Activated CD4-positive, alpha-beta T cell treated with anti-CD3 and anti-CD28 coated beads, Interleukin-2, amount 10 ng/mL, durations not matched to agents 24 days and 14 days (primary cell): ENCODE results near the gene MYCBP2. TPM values are rescaled to one million over a fixed set of nuclear protein-coding genes. Genes with fewer than 3 reads are reported as not detected.
A peak's percentile ranks its signal among the peaks of the same experiment; 100 is the strongest.
"Not testable (repeated sequence)": the region's sequence is repeated elsewhere in the genome, so short reads cannot be mapped to it uniquely, and the experiment has no call there.

Source experiments
- DNase-seq: peaks from one replicate; pipeline ENCODE4 v3.0.0; 2022
- H3K27ac Mint-ChIP-seq: one replicate; pipeline ENCODE4 v1.8.0; 2022; ENCODE audit warnings: mild to moderate bottlenecking, mixed read lengths
- H3K27me3 Mint-ChIP-seq: one replicate; pipeline ENCODE4 v1.8.0; 2022; ENCODE audit warnings: mixed read lengths
- H3K36me3 Mint-ChIP-seq: one replicate; pipeline ENCODE4 v1.8.0; 2022; ENCODE audit warnings: low read depth, mild to moderate bottlenecking, mixed read lengths
- H3K4me1 Mint-ChIP-seq: one replicate; pipeline ENCODE4 v1.8.0; 2021; ENCODE audit warnings: mixed read lengths
- H3K4me3 Mint-ChIP-seq: one replicate; pipeline ENCODE4 v1.8.0; 2022; ENCODE audit warnings: mild to moderate bottlenecking, moderate library complexity, mixed read lengths
- H3K9me3 Mint-ChIP-seq: one replicate; pipeline ENCODE4 v1.8.0; 2021; ENCODE audit warnings: mixed read lengths
- intact Hi-C: fragments of 100-400 bp; cut with micrococcal nuclease; formaldehyde crosslinking; loops from one replicate; pipeline ENCODE4 v1.15.1; 2023
- total RNA-seq: library from RNA; stranded (reverse); gene quantifications from 2 replicates; pipeline ENCODE4 v1.2.3, GENCODE V29; 2022

The MYCBP2 gene
- total RNA-seq, 1 donor from 2014 or later, result 119 TPM

DNA sequence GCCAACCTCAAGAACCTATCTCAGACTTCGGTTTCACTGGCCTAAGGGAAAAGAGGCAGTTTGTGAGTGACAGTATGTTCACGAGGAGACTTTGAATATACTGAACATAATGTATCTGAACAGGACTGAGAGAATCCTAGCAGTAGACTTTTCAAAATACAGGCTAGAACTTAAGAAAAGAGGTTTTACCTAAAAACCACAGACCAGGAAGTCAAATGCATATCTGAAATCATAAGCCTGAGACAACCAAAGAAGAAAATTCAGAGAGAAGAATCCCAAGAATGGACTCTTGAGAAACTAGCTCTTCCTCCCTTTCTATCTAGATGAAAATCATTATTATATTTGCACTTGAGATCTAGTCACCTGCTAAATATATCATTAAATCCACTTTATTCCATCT lies 17.6 kb downstream of the MYCBP2 start:
- Mint-ChIP-seq H3K9me3 (no peaks in the 10 kb centered on the region), H3K27me3 (no peaks in the 10 kb centered on the region), H3K36me3 (peaks cover 18% of the 10 kb centered on the region), H3K27ac (no peak overlapping the region), H3K4me3 (peak overlapping the region; percentile 10), H3K4me1 (peaks cover 66% of the 10 kb centered on the region)
- DNase-seq, result no peak
- intact Hi-C loops, result no loop called here

- intact Hi-C loops, result no loop called here
- Mint-ChIP-seq H3K36me3 (peaks cover 19% of the 10 kb centered on the region), H3K27ac (no peak overlapping the region), H3K4me1 (peaks cover 58% of the 10 kb centered on the region), H3K9me3 (no peaks in the 10 kb centered on the region), H3K27me3 (no peaks in the 10 kb centered on the region), H3K4me3 (no peak overlapping the region)
- DNase-seq, result peak; percentile 15
Observed at GRCh38 chr13:77306458-77306857, 20.4 kb downstream of the MYCBP2 start.

- H3K4me3 Mint-ChIP-seq, result no peak overlapping the region
- DNase-seq, result no peak
- intact Hi-C loops, result no loop called here
- peaks cover 50% of the 10 kb centered on the region for H3K4me1 Mint-ChIP-seq
- H3K36me3 Mint-ChIP-seq, result peaks cover 19% of the 10 kb centered on the region
- H3K9me3 Mint-ChIP-seq, result no peaks in the 10 kb centered on the region
- H3K27me3 Mint-ChIP-seq, result no peaks in the 10 kb centered on the region
- no peak overlapping the region for H3K27ac Mint-ChIP-seq
Observed at GRCh38 chr13:77305266-77305665, 21.6 kb downstream of the MYCBP2 start.

- Mint-ChIP-seq H3K27ac (no peak overlapping the region), H3K9me3 (no peaks in the 10 kb centered on the region), H3K4me1 (peaks cover 30% of the 10 kb centered on the region), H3K27me3 (no peaks in the 10 kb centered on the region), H3K36me3 (peaks cover 16% of the 10 kb centered on the region), H3K4me3 (no peak overlapping the region)
- peak; percentile 43 for DNase-seq
- intact Hi-C loops, result no loop called here
Observed at GRCh38 chr13:77300176-77301037, 26.5 kb downstream of the MYCBP2 start.

GRCh38 chr13:77299587-77299986 lies 27.3 kb downstream of the MYCBP2 start:
- H3K27ac Mint-ChIP-seq, result no peak overlapping the region
- peaks cover 28% of the 10 kb centered on the region for H3K4me1 Mint-ChIP-seq
- no peak overlapping the region for H3K4me3 Mint-ChIP-seq
- H3K27me3 Mint-ChIP-seq, result no peaks in the 10 kb centered on the region
- H3K36me3 Mint-ChIP-seq, result peaks cover 17% of the 10 kb centered on the region
- intact Hi-C loops, result no loop called here
- DNase-seq, result no peak
- no peaks in the 10 kb centered on the region for H3K9me3 Mint-ChIP-seq

DNA sequence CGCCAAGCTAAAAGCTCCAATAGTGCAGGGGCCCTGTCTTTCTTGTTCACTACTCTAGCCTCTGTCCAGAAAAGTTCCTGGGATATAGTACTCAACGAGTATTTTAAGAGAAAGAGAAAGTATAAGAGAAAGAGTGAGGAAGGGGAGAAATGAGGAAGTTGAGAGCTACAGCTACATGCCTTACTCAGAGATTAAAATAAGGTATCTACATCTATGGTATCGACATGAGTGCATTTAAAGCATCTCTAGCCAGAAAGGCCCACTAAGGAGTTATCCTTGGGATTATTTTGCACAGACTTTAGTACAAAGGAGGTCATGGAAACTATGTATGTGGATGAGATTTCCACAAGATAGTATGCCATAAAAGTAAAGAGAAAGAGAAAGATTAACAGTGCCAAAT lies 28.5 kb downstream of the MYCBP2 start:
- DNase-seq, result peak; percentile 26
- no peak overlapping the region for H3K4me3 Mint-ChIP-seq
- intact Hi-C loops, result no loop called here
- H3K9me3 Mint-ChIP-seq, result no peaks in the 10 kb centered on the region
- H3K36me3 Mint-ChIP-seq, result peaks cover 24% of the 10 kb centered on the region
- H3K27me3 Mint-ChIP-seq, result no peaks in the 10 kb centered on the region
- H3K27ac Mint-ChIP-seq, result no peak overlapping the region
- peaks cover 25% of the 10 kb centered on the region for H3K4me1 Mint-ChIP-seq

DNA sequence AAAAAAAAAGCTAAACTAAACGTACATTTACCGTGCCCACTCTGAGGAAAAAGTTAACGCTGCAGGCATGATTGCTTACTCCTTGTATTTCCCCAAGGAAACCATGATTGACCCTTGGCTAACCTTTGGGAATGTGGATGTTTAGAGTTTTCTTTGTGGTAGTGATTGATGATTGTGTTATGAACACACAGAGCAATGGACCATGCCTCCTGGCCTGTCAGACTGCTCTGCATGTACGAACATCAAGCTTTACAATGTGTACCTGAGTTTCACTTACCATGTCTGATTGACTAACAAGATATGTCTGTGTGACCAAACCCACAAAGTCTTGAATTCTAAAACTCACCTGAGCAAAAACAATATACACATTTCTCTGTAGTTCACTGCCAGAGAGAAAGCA lies 35.1 kb downstream of the MYCBP2 start:
- peaks cover 71% of the 10 kb centered on the region for H3K36me3 Mint-ChIP-seq
- peak overlapping the region; percentile 26 for H3K27ac Mint-ChIP-seq
- peaks cover 12% of the 10 kb centered on the region for H3K9me3 Mint-ChIP-seq
- no peaks in the 10 kb centered on the region for H3K27me3 Mint-ChIP-seq
- intact Hi-C loops, result loop anchor here (1.0 to 5.0 kb wide), 4 partner anchors 34 to 186 kb away; no protein-coding TSS in a partner anchor
- DNase-seq, result no peak
- H3K4me1 Mint-ChIP-seq, result peaks cover 32% of the 10 kb centered on the region
- no peak overlapping the region for H3K4me3 Mint-ChIP-seq

DNA sequence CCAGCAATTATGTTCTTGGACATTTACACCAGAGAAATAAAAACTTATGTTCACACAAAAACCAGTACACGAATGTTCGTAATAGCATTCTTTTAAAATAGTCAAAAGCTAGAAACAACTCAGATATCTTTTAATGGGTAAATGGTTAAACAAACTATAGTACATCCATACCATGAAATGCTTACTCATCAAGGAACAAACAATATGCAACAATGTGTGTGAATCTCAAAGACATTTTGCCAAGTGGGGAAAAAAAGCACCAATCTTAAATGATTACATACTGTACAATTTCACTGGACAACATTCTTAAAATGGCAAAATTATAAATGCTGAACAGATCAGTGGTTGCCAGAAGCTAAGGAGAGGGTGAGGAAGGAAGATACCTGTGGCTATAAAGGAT lies 36.6 kb downstream of the MYCBP2 start:
- Mint-ChIP-seq H3K4me1 (peaks cover 31% of the 10 kb centered on the region), H3K27me3 (no peaks in the 10 kb centered on the region), H3K27ac (peak overlapping the region; percentile 76), H3K9me3 (peaks cover 12% of the 10 kb centered on the region), H3K4me3 (peak overlapping the region; percentile 25), H3K36me3 (peaks cover 72% of the 10 kb centered on the region)
- intact Hi-C loops, result loop anchor here (5.0 kb wide), 1 partner anchor 187 kb away; no protein-coding TSS in a partner anchor
- DNase-seq, result no peak

- Mint-ChIP-seq H3K27me3 (no peaks in the 10 kb centered on the region), H3K27ac (peak overlapping the region; percentile 8), H3K4me1 (peaks cover 31% of the 10 kb centered on the region), H3K9me3 (peaks cover 12% of the 10 kb centered on the region), H3K4me3 (no peak overlapping the region), H3K36me3 (peaks cover 71% of the 10 kb centered on the region)
- DNase-seq, result no peak
- intact Hi-C loops, result loop anchor here (5.0 kb wide), 1 partner anchor 187 kb away; no protein-coding TSS in a partner anchor
Observed at GRCh38 chr13:77289851-77290250, 37.0 kb downstream of the MYCBP2 start.

DNA sequence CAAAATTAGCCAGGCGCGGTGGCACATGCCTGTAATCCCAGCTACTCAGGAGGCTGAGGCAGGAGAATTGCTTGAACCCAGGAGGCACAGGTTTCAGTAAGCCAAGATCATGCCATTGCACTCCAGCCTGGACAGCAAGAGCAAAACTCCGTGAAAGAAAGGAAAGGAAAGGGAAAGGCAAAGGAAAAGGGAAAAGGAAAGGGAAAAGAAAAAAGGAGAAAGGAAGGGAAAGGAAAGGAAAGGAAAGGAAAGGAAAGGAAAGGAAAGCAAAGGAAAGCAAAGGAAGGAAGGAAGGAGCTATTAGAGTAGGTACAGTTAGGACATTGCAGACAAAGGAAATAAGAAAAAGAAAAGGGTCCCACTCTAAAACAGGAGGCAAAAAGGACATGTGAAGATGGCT lies 41.3 kb downstream of the MYCBP2 start:
- H3K9me3 Mint-ChIP-seq, H3K27ac Mint-ChIP-seq, H3K4me3 Mint-ChIP-seq, DNase-seq, H3K27me3 Mint-ChIP-seq, intact Hi-C loops: not testable (repeated sequence)
- peaks cover 57% of the 10 kb centered on the region for H3K36me3 Mint-ChIP-seq
- H3K4me1 Mint-ChIP-seq, result peaks cover 12% of the 10 kb centered on the region

DNA sequence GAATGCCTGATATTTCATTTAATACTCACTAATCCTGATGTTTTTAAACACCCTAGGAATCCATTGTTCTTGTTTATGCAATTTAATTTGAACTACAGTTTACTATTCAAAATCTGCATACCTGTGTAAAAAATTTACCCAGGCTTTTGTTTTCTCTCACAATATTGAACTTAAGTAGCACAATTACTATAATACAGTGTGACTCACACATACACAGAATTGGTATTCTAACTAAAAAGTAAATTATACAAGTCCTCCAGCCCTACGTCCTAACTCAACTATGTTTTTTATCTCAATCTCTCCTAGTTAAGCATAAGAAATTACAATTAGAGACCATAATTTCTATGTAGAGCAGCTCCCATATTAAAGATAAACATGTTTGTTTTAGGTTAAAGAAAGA lies 41.8 kb downstream of the MYCBP2 start:
- intact Hi-C loops, result no loop called here
- peaks cover 5% of the 10 kb centered on the region for H3K9me3 Mint-ChIP-seq
- H3K27me3 Mint-ChIP-seq, result no peaks in the 10 kb centered on the region
- no peak overlapping the region for H3K4me3 Mint-ChIP-seq
- DNase-seq, result no peak
- no peak overlapping the region for H3K27ac Mint-ChIP-seq
- H3K4me1 Mint-ChIP-seq, result peaks cover 9% of the 10 kb centered on the region
- H3K36me3 Mint-ChIP-seq, result peaks cover 54% of the 10 kb centered on the region

DNA sequence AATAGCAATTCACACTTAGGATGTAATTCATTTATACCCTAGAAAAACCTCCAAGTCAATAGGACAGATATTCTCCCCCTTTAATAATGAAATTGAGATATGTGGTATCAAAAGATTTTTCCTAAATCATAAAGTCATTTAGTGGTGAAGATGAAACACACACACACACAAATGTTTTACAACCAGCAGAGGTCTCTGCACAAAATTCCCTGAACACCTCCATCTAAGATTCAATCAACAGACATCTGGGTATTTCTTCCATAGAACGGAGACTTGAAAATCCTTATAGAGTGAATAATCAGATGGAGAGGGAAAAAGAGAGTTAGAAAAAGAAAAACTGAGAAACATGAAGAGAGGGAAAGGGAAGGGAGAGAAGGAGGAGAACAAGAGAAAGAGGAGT lies 52.8 kb downstream of the MYCBP2 start:
- no peak for DNase-seq
- H3K4me3 Mint-ChIP-seq, result no peak overlapping the region
- H3K27ac Mint-ChIP-seq, result no peak overlapping the region
- intact Hi-C loops, result no loop called here
- H3K9me3 Mint-ChIP-seq, result peaks cover 4% of the 10 kb centered on the region
- peaks cover 46% of the 10 kb centered on the region for H3K36me3 Mint-ChIP-seq
- no peaks in the 10 kb centered on the region for H3K27me3 Mint-ChIP-seq
- H3K4me1 Mint-ChIP-seq, result peaks cover 11% of the 10 kb centered on the region

DNA sequence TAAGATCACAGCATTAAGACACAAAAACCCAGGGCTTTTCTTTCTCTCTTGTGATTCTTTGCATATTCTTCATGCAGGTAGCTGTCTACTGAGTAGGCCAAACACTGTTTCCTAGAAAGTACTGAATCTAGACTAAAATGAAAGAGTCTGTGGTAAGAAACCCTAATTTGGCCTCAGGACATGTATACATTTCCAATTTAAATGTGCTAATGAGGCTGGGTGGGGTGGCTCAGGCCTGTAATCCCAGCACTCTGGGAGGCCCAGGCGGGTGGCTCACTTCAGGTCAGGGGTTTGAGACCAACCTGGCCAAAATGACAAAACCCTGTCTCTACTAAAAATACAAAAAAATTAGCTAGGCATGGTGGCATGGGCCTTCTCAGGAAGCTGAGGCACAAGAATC lies 57.8 kb downstream of the MYCBP2 start:
- Mint-ChIP-seq H3K9me3 (peaks cover 4% of the 10 kb centered on the region), H3K4me3 (no peak overlapping the region), H3K27me3 (no peaks in the 10 kb centered on the region), H3K36me3 (peaks cover 47% of the 10 kb centered on the region), H3K27ac (no peak overlapping the region), H3K4me1 (peaks cover 6% of the 10 kb centered on the region)
- intact Hi-C loops, result no loop called here
- DNase-seq, result no peak

- H3K36me3 Mint-ChIP-seq, result peaks cover 41% of the 10 kb centered on the region
Observed at GRCh38 chr13:77267362-77267761, 59.5 kb downstream of the MYCBP2 start.

More at GRCh38 chr13:77267362-77267761, 59.5 kb downstream of the MYCBP2 start:
- H3K4me3 Mint-ChIP-seq, result no peak overlapping the region
- H3K4me1 Mint-ChIP-seq, result peaks cover 6% of the 10 kb centered on the region
- H3K9me3 Mint-ChIP-seq, result peaks cover 4% of the 10 kb centered on the region
- H3K27ac Mint-ChIP-seq, result no peak overlapping the region
- H3K27me3 Mint-ChIP-seq, result no peaks in the 10 kb centered on the region
- DNase-seq, result no peak
- intact Hi-C loops, result no loop called here
